ENCODE data around the gene DCP2.

DCP2 gene

DNA sequence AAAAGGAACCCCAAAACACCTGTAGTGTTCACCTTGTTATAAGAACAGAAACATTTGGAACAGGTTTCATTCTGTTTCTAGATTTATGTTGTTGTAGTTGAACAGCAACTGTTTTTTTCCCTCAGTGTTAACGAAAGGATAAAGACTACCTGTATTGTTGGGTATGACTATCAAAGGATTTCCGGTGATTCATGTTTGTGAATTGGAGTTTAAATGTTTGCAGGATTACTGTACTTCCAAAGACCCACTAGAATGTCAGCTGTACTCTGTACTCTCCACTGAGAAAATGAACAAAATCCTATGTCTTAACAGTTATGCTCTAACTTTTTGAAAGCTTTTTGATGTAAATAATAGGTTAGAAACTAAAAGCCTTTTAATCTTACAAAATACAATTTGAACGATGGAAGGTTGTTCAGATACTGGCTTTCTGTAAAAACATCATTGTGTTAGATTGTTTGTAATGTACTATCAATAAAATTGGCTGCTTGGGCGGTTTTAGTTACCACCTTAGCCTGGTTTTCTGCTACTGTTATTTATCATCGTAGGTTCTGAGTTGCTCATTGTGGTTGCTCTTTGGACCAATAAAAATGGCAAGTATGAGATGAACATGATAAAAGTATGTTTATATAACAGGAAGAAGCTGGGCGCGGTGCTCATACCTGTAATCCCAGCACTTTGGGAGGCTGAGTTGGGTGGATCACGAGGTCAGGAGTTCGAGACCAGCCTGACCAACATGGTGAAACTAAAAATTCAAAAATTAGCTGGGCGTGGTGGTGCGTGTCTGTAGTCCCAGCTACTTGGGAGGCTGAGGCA, 44.1 kb downstream of the DCP2 start:
- peak; percentile 100 for FAIRE-seq
- no peak for TF ChIP-seq POLR2A (IDR thresholded peaks at IDR 0.05; ENCODE audit: low read depth, low read length)
- peak; percentile 30 for DNase-seq (ENCODE audit: insufficient read length, low spot score)

DNA sequence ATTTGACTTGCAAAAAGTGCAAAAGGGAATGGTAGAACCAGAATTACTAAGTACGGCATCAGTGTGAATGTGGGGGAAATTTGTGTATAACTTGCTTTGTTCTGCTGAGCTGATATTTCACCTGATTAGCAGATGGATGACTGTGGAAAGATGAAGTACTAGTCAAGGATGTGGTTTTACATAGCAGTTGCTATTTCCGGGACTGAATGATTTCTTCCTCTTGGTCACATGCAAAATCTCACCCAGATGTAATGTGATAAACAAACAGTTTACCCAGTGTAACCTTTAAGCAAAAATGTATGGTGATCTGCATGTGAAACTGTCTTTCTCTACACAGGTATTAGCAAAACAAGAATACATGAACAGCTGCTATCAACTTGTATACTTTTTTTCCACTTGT, 46.1 kb downstream of the DCP2 start:
- no peak for DNase-seq (ENCODE audit: insufficient read length, low spot score)
- peak; percentile 57 for FAIRE-seq
- TF ChIP-seq POLR2A (IDR thresholded peaks at IDR 0.05; ENCODE audit: low read depth, low read length) = no peak

DNA sequence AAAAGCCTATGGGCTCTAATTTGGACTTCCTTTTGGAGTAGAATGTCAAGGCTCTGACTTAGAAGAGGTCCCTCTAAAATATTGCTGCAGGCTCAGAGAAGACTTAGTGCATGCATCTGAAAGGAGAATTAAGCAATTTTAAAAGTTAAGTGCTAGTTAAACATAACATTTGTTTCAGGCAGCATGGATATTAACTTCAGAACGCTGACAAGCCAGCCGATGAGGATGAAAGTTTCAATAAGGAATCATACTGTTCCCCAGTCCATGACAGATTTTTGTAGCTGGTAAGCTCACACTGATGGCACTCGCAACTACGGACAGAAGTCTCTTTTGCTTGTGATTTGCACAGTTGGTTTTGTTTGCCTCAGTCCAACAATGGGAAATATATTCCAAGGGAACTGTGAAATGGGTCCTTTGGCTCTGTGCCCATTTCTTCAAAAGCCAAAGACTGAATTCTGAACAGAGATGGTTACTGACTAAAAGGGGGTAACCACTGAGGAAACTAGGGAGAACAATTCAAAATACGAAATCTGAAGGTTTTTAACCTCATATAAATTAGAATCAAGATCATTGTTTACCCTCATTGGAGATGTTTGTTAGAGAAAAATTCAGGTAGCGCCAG, 47.6 kb downstream of the DCP2 start:
- FAIRE-seq = no peak
- no peak for DNase-seq (ENCODE audit: insufficient read length, low spot score)

DNA sequence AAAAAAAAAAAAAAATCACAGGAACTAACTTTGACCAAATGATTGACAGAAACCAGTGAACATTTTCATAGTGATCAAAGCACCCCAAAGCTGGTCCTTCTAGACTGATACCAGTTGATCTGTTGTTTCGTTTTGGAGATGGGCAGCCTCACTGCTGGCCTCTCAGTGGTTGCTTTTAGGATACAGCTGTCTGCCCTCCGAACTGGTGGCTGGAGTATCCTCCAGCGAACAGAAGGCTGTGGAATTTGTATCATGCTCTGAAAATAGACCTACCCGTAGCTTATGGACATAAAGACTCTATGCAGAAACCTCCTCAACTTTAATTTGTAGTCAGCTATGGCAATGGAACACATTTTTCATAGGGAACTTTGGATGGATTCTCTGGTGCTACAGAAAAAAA, 49.0 kb downstream of the DCP2 start:
- no peak for TF ChIP-seq POLR2A (IDR thresholded peaks at IDR 0.05; ENCODE audit: low read depth, low read length)
- FAIRE-seq = no peak
- no peak for DNase-seq (ENCODE audit: insufficient read length, low spot score)

More for the DNA sequence above, 47.6 kb downstream of the DCP2 start:
- TF ChIP-seq POLR2A (IDR thresholded peaks at IDR 0.05; ENCODE audit: low read depth, low read length) = no peak

DNA sequence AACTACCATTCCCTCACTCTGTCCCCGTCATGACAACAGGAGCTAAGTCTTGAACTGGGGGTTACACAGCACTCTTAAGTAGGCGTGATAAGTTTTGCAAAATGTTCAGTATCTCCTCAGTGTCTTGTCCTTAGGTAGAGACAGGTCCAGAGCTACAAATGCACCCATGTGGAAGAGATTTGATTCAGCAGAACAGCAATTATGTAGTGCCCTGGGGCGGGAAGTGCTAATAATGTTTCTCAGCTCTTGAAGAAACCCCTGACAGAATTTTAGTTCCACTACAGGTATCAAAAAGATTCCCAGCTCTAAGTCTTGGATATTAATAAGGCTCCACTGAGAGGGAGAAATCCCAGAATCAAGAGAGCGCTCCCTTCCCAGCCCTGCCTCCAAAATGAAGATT, 49.6 kb downstream of the DCP2 start:
- TF ChIP-seq POLR2A (IDR thresholded peaks at IDR 0.05; ENCODE audit: low read depth, low read length) = no peak
- no peak for DNase-seq (ENCODE audit: insufficient read length, low spot score)
- FAIRE-seq = no peak

DNA sequence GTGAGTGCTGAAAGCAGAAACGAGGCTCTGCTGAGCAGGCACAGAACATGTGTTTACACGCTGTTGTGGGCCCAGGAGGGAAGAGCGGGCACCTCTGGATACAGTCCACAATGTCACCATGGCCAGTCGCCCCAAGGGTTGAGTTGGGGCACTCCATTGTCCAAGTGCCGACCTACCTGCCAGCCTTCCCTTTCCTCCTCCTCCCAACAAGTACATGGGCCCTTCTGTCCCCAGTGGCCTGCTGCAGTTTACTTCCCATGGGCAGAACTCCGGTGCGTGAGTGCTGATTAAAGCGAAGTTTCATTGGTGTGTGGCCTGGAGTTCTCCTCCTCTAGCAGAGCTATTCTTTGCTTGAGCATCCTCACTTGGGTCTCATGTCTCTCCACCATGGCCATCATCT, 50.4 kb downstream of the DCP2 start:
- no peak for FAIRE-seq
- DNase-seq (ENCODE audit: insufficient read length, low spot score) = no peak
- no peak for TF ChIP-seq POLR2A (IDR thresholded peaks at IDR 0.05; ENCODE audit: low read depth, low read length)

DNA sequence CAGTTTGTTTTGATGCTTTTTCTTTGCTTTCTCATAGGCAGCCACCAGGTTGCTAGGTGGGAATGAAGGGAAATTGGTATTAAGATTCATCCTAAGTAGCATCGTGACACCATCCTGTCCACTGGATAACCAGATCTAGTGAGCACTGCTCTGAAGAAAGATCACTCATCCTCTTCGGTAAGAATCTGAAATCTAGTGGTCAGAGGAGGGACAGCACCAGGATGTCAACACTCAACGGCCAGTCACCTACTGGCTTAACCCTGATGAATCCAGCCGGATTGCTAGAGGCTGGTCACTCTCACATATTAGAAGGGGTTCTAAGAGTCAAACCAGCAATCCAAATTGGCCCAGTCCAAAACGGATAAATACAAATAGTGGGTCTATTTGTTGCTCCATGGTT, 50.8 kb downstream of the DCP2 start:
- DNase-seq (ENCODE audit: insufficient read length, low spot score) = no peak
- FAIRE-seq = no peak
- TF ChIP-seq POLR2A (IDR thresholded peaks at IDR 0.05; ENCODE audit: low read depth, low read length) = no peak

DNA sequence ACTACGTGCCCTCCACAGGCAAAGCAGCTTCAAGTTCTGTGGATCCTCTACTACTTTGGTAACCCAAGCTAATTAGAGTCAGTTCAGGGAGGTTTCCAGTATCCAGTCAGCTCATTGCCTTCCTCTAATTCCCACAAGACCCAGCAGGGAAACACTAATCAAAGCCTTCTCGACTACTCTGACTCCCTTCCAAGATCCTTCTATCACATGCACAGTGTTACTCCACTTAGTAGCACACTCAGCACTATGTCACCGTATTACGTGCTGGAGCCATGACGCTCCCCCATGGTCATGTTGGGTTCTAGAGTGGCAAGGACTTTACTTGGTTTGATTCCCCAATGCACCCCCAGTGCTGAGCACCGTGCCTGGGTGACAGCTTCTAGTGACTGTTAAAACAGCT, 53.0 kb downstream of the DCP2 start:
- FAIRE-seq = no peak
- no peak for DNase-seq (ENCODE audit: insufficient read length, low spot score)

DNA sequence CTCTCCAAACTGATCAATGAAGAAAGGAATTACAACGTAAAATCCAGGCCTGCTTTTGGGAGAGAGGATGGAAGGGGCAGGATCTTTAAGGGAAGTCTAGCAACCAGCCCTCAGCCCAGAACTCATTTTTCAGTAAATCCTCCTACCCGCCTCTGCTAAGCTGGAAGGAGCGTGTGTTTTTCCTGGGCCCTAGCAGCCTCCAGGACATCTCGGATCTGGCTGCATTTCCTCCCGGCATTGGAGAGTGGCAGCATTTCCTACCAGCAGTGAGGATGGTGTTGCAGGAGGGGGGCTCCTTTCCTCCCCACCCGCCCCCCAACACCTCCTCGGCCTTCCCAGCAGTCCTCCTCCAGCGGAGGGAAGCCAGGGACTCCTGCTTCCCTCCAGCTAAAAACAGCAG, 54.5 kb downstream of the DCP2 start:
- FAIRE-seq (no peak), DNase-seq (ENCODE audit: insufficient read length, low spot score) (no peak)
- TF ChIP-seq POLR2A (IDR thresholded peaks at IDR 0.05; ENCODE audit: low read depth, low read length) = no peak

More for the DNA sequence above, 53.0 kb downstream of the DCP2 start:
- no peak for TF ChIP-seq POLR2A (IDR thresholded peaks at IDR 0.05; ENCODE audit: low read depth, low read length)

DNA sequence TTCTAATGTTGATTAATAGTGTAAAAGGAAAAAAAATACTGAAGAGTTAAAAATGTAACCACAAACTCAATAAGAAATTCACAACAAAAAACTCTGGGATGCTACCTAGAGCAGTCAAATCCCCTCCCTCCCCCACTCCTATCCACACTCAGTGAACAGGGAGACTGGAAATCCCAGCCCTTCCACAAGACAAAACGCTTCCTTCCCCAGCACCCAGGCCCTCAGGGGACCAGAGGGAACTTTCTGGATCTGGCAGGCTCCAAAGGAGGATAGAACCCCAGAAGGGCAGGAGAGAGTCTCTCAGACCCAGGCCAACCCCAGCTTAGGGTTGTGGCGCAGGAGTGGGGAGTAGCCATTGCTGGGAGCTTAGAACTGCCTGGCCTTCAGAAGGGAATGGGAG, 55.0 kb downstream of the DCP2 start:
- FAIRE-seq (no peak), DNase-seq (ENCODE audit: insufficient read length, low spot score) (no peak)
- TF ChIP-seq POLR2A (IDR thresholded peaks at IDR 0.05; ENCODE audit: low read depth, low read length) = no peak

DNA sequence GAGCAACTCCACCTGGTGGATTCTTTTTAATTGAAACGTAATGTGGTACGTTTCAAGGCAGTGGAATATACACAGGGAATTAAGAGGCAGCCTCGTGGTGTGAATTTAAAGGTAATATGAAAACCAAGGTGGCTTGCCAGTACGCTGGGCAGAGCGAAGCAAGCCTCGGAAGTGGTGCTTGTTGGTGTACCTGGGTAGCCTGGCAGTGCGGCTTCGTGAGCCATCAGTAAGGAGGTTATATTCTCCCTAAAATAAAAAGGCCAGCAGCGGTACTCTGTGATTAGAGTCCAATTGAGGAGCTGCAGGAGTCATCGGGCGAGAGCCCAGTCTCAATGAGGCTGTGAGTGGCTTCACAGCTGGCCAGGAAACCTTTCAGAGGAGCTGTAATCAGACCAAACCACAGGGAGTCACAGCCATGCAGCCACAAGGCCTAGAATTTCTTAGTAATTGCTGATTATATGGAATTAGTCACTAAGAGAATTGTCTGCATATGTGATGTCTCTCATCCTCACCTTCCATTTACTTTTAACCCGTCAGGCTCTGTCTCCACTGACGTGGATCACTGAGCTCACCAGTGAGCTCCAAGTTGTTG, 57.7 kb downstream of the DCP2 start:
- DNase-seq (ENCODE audit: insufficient read length, low spot score) = peak; percentile 67

DNA sequence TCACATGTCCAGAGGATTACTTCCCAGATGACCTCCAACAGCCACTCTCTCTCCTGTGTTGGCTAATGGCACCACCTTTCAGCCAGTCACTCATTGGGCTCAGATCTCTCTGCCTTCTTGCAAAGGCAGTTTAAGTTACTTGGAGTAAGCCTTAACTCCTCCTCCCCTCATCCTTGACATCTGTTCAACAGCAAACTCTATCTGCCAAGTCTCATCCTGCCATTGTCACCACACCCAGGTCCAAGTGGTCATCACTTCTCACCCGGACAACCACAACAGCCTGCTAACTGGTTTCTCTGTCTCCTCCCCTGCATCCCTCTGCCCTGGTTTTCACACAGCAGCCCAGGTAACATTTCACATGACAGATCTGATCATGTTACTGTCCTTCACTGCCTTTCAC, 58.5 kb downstream of the DCP2 start:
- TF ChIP-seq POLR2A (IDR thresholded peaks at IDR 0.05; ENCODE audit: low read depth, low read length) = no peak
- DNase-seq (ENCODE audit: insufficient read length, low spot score) (no peak), FAIRE-seq (no peak)

More for the DNA sequence above, 57.7 kb downstream of the DCP2 start:
- no peak for FAIRE-seq
- no peak for TF ChIP-seq POLR2A (IDR thresholded peaks at IDR 0.05; ENCODE audit: low read depth, low read length)

DNA sequence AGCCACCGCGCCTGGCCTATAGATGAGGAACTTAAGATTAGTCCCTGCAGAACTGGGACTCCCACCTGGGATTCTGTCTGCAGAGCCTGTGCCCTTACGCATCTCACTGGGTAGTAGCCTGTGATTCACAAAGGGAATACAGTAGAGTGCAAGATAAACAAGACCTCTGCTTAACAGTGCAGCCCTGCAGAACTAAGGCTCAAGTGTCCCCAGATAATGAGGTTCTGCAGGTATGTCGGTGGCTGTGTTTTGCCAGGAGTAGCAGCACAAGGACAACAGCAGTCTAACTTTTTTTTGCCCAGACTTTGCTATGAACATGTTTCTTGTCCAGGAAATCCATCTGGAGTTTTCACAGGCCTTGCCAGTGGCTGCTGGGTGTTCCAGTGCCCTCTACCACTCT, 59.7 kb downstream of the DCP2 start:
- no peak for TF ChIP-seq POLR2A (IDR thresholded peaks at IDR 0.05; ENCODE audit: low read depth, low read length)
- FAIRE-seq (no peak), DNase-seq (ENCODE audit: insufficient read length, low spot score) (no peak)

DNA sequence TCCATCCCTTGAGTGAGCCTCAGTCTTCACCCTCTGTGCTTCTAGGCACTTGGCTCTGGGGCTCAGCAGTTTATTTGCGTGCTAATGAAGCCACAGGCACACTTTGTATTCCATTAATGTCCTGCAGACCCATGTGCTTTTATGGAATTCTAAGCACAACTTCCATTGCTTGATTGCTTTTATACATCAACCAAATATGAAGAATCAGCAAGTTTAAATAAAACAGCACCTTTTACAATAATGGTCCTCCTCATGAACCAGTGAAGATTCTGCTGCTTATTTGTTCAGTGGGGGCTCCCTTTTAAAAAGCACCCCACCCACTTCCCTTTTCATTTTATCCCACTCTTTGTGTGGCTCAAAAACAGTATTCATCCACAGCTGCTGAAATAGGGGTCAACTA, 60.2 kb downstream of the DCP2 start:
- DNase-seq (ENCODE audit: insufficient read length, low spot score) = no peak
- no peak for FAIRE-seq
- no peak for TF ChIP-seq POLR2A (IDR thresholded peaks at IDR 0.05; ENCODE audit: low read depth, low read length)

DNA sequence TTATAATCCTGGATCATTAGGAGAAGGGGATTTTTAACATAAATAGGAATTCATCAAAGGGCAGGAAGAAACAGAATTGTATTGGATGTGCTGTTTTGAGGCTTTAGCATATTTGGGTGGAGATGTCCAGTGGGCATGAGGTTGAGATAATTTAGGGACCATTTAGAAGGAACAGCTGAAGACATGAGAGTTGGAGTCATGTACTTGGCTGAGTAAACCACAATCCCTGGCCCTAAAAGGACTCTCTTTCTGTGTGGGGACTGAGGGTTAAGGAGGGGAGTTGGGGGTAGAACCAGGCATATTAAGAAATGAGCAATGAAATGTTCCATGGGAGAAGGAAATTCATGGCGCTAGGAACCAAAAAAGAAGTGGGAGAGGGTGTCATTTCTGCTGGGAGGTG, 61.5 kb downstream of the DCP2 start:
- no peak for TF ChIP-seq POLR2A (IDR thresholded peaks at IDR 0.05; ENCODE audit: low read depth, low read length)
- no peak for DNase-seq (ENCODE audit: insufficient read length, low spot score)
- no peak for FAIRE-seq
